AG04450 (cell line): Measurements from ENCODE around the gene MEGF6. TPM values are rescaled to one million over a fixed set of nuclear protein-coding genes. Genes with fewer than 3 reads are reported as not detected.

Experiments used
- CTCF ChIA-PET: fragments of 300-600, 350-600 bp; formaldehyde crosslinking; extraction: SDS; loops from one replicate; lab custom pipeline; 2022; ENCODE audit warnings: antibody characterized with exemption, inconsistent platforms; lab: Charles Lee
- POLR2A ChIA-PET: fragments of 350-600 bp; formaldehyde crosslinking; extraction: SDS; loops from one replicate; lab custom pipeline; 2021; ENCODE audit warnings: antibody characterized with exemption, inconsistent platforms; lab: Yijun Ruan, JAX
- DNase-seq: peaks from one replicate; pipeline ENCODE4 v3.0.0-alpha.2; 2011; ENCODE audit warnings: low read depth, low spot score
- H3K27ac ChIP-seq: one replicate; pipeline ENCODE4 v1.5.1; 2012; ENCODE audit warnings: low read depth, low read length, control low read depth
- H3K27me3 ChIP-seq: one replicate; pipeline ENCODE4 v1.6.0; 2012; ENCODE audit warnings: low read length; ENCODE audit not compliant: control insufficient read depth, insufficient read depth
- H3K4me3 ChIP-seq: 2 replicates; pipeline ENCODE4 v1.5.1; 2011; ENCODE audit warnings: mild to moderate bottlenecking, low read depth, low read length, control low read depth
- H3K9me3 ChIP-seq: 2 replicates; pipeline ENCODE4 v1.5.1; 2012; ENCODE audit warnings: low read length; ENCODE audit not compliant: control insufficient read depth, insufficient read depth
- polyA plus RNA-seq: library from polyadenylated mRNA; depleted of rRNA; stranded (reverse); fragments of >200 nt; gene quantifications from 2 replicates; pipeline ENCODE4 v1.2.3, GENCODE V29; 2011
- TF ChIP-seq, protein P1 (sequence below): IDR thresholded peaks from 2 replicates; pipeline ENCODE4 v1.5.1; 2011; ENCODE audit warnings: low read depth, low read length, control low read depth, inconsistent platforms

MEGF6 gene
- polyA plus RNA-seq, 1 experiment: 0.45 TPM

DNA sequence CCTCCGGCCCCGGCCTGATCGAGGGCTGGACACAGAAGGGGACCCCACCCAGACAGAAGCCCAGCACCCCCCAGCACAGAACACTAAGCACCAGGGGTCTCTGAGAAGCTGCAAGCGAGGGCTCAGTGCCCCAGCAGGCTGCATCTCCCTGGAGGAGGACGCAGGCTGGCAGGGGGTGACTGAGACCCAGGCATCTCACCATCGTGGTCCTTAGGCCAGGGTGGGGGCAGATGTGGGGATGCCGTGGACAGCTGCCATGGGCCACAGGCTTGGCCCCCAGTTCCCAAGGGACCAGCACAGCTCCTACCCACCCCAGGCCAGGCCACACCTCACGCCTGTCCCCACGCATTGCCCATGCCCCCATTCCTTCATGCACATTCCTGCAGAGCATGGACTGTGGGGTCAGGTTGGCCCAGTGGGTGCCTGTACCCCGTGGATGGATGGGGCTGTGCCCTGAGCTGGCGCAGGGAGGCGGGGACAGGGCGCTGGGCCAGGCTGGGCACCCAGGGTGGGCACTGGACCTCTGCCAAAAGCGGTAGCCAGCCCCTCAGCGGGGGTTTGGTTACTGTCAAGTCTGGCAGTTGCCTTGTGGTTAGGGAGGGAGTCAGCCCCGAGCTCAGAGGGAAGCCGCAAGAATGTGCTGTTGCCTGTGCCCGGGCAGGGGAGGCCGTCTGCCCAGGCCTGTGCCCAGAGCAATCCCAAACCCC lies 95.4 kb downstream of the MEGF6 start:
- Histone ChIP-seq H3K27ac (no peak overlapping the region), H3K27me3 (no peaks in the 10 kb centered on the region), H3K4me3 (no peak overlapping the region), H3K9me3 (peaks cover 36% of the 10 kb centered on the region)
- no peak for DNase-seq
- ChIA-PET CTCF (interaction anchor here (1.2 kb wide), 1 partner anchor 25 kb away, joined by 4 read pairs; no protein-coding TSS in a partner anchor), POLR2A (no interaction called here)
- TF ChIP-seq, protein P1, sequence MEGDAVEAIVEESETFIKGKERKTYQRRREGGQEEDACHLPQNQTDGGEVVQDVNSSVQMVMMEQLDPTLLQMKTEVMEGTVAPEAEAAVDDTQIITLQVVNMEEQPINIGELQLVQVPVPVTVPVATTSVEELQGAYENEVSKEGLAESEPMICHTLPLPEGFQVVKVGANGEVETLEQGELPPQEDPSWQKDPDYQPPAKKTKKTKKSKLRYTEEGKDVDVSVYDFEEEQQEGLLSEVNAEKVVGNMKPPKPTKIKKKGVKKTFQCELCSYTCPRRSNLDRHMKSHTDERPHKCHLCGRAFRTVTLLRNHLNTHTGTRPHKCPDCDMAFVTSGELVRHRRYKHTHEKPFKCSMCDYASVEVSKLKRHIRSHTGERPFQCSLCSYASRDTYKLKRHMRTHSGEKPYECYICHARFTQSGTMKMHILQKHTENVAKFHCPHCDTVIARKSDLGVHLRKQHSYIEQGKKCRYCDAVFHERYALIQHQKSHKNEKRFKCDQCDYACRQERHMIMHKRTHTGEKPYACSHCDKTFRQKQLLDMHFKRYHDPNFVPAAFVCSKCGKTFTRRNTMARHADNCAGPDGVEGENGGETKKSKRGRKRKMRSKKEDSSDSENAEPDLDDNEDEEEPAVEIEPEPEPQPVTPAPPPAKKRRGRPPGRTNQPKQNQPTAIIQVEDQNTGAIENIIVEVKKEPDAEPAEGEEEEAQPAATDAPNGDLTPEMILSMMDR: no peak

DNA sequence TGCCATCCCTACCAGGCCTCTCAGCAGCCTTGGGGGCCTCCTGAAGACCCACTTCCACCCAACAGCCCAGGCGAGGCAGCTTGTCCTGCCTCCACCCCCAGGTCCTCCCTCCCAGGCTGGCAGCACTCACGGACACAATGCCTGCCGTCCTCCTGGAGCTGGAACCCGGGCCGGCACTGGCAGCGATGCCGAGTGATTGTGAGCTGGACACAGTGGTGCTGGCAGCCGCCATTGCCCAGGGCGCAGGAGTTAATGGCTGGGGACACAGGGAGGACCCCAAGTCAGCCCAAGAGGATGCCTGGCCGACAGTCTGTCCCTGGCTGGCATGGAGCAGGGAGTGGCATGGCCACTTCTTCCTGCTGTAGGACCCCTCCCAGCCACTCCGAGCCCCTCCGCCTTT lies 96.0 kb downstream of the MEGF6 start:
- ChIA-PET CTCF (interaction anchor here (1.2 kb wide), 1 partner anchor 24 kb away, joined by 4 read pairs; no protein-coding TSS in a partner anchor), POLR2A (no interaction called here)
- no peak overlapping the region for H3K27ac ChIP-seq
- no peak overlapping the region for H3K4me3 ChIP-seq
- peaks cover 43% of the 10 kb centered on the region for H3K9me3 ChIP-seq
- DNase-seq: no peak
- TF ChIP-seq, protein P1: no peak
- no peaks in the 10 kb centered on the region for H3K27me3 ChIP-seq

DNA sequence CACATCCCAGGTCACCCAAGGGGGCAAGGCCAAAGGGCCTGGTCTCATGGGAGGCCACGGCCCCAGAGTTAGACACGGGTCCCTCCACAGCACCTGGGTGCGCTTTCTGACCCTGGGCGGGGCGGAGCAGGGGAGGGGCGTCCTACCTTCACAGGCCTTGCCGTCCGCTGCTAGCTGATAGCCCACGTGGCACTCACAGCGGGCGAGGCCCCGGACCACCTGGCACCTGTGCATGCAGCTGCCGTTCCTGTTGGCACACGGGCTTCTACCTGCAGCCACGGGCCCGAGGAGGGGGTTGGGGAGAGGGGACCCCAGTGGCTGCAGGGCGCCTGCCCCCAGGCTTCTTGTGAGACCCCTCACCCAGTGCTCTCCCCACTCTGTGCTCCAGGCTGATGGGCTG lies 96.9 kb downstream of the MEGF6 start:
- Histone ChIP-seq H3K27ac (no peak overlapping the region), H3K9me3 (peaks cover 46% of the 10 kb centered on the region), H3K4me3 (no peak overlapping the region), H3K27me3 (no peaks in the 10 kb centered on the region)
- DNase-seq: no peak
- TF ChIP-seq, protein P1: no peak
- CTCF ChIA-PET: no interaction called here
- POLR2A ChIA-PET: no interaction called here

DNA sequence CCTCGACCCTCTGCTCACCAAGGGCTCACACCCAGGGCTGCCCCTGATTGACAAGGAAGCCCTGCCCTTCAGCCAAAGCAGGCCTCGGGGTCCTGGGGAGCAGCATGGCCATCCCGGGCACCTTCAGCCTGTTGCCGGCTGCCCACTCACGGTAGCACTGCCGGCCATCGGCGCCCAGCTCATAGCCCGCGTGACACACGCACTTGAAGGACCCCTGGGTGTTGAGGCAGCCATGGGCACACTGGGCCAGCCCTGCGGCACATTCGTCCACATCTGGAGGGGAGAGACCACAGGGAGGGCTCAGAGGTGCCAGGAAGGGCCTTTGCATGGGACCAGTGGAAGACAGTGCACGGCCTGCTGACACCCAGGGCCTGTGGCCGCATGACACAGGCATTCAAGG lies 99.5 kb downstream of the MEGF6 start:
- CTCF ChIA-PET: no interaction called here
- no peak for DNase-seq
- no peak overlapping the region for H3K4me3 ChIP-seq
- H3K27me3 ChIP-seq: peaks cover 4% of the 10 kb centered on the region
- H3K27ac ChIP-seq: no peak overlapping the region
- POLR2A ChIA-PET: no interaction called here
- peaks cover 41% of the 10 kb centered on the region for H3K9me3 ChIP-seq
- TF ChIP-seq, protein P1: no peak

DNA sequence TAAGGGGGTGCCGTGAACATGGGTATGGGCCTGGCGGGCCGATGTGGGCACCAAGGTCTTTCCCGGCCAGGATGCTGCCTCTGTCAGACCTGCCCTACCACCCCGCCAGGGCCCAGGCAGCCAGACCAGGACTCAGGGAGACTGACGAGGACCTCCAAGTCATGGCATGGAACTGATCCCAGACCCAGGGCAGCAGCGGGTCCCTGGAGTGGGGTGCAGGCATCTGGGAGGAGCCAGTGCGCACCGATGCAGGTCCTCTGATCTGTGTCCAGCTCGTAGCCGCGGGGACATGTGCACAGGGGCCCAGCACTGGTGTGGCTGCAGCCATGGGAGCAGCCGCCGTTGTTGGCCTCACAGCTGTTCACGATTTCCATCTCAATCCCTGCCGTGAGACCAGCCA lies 100.0 kb downstream of the MEGF6 start:
- peaks cover 4% of the 10 kb centered on the region for H3K27me3 ChIP-seq
- no peak overlapping the region for H3K27ac ChIP-seq
- peaks cover 39% of the 10 kb centered on the region for H3K9me3 ChIP-seq
- ChIA-PET POLR2A (no interaction called here), CTCF (interaction anchor here (0.5 kb wide), 1 partner anchor 106 kb away, joined by 5 read pairs; no protein-coding TSS in a partner anchor)
- H3K4me3 ChIP-seq: no peak overlapping the region
- no peak for DNase-seq
- TF ChIP-seq, protein P1: no peak
